Transverse colon (tissue), 4 donors: Measurements from ENCODE around the gene CYP4F22. TPM values are rescaled to one million over a fixed set of nuclear protein-coding genes. Genes with fewer than 3 reads are reported as not detected.

Source experiments
- DNase-seq: peaks from one replicate; pipeline ENCODE4 v3.0.0-alpha.2; 2019
- H3K27ac ChIP-seq, 4 donors: fragments of 200-600 bp; sonication (generic); 2 replicates each; pipeline ENCODE4 v1.5.1; 2016 to 2018; ENCODE audit warnings: inconsistent platforms in 4 of 4
- H3K27me3 ChIP-seq: fragments of 200-600 bp; sonication (generic); 2 replicates; pipeline ENCODE4 v1.5.1; 2017; ENCODE audit warnings: inconsistent platforms
- H3K36me3 ChIP-seq, 4 donors: fragments of 200-600 bp; sonication (generic); 2 replicates each; pipeline ENCODE4 v1.5.1; 2017 to 2019; ENCODE audit warnings: inconsistent platforms in 4 of 4
- H3K4me1 ChIP-seq, 4 donors: fragments of 200-600 bp; sonication (generic); 2 replicates each; pipeline ENCODE4 v1.5.1; 2017 to 2020; ENCODE audit warnings: inconsistent platforms in 4 of 4
- H3K4me3 ChIP-seq, 4 donors: fragments of 200-600 bp; sonication (generic); 1 replicate in 1 of 4; 2 replicates in 3 of 4; pipeline versions ENCODE4 v1.5.1 to v1.6.1; 2017 to 2019; ENCODE audit warnings: inconsistent platforms in 4 of 4
- H3K9me3 ChIP-seq, 2 donors: fragments of 200-600 bp; sonication (generic); 2 replicates each; pipeline ENCODE4 v1.5.1; 2017 to 2019; ENCODE audit warnings: inconsistent platforms in 2 of 2
- EP300 ChIP-seq: sonication (generic); formaldehyde crosslinking; IDR thresholded peaks from one replicate; pipeline ENCODE4 v1.6.1; 2017; ENCODE audit warnings: antibody characterized with exemption, low read depth
- POLR2A ChIP-seq: fragments of 450-650 bp; IDR thresholded peaks from one replicate; pipeline ENCODE4 v1.6.1; 2016; ENCODE audit warnings: antibody characterized with exemption, mild to moderate bottlenecking, moderate library complexity
- POLR2AphosphoS5 ChIP-seq, 3 donors: sonication (generic); formaldehyde crosslinking; IDR thresholded peaks; one replicate each; pipeline ENCODE4 v1.6.1; 2016; ENCODE audit warnings: antibody characterized with exemption in 3 of 3
- WGBS, 2 donors: methylation state at CpG; one replicate each; pipeline ENCODE4 v1.1.5; 2018; ENCODE audit warnings: low coverage in 1 of 2; 5-methylcytosine and 5-hydroxymethylcytosine counted together
- in situ Hi-C, 4 donors: fragments of 200-750 bp; cut with MboI; loops; one replicate each; pipeline versions ENCODE4 v1.15.0 to v1.15.1; 2017; ENCODE audit warnings: low sequenced_read_pairs in 3 of 4, low pct_ligation_motif_present in 1 of 4, low pct_unique_long_range_greater_than_20kb in 1 of 4
- intact Hi-C: fragments of 100-400 bp; cut with DNase I; formaldehyde crosslinking; loops from one replicate; pipeline ENCODE4 v1.15.1; 2023; ENCODE audit warnings: low total_unique reads
- total RNA-seq, 4 donors: library from RNA; depleted of rRNA; stranded (reverse); fragments of >200 nt; gene quantifications; one replicate each; pipeline ENCODE4 v1.1.0, GENCODE V29; 2016
- TF ChIP-seq, protein P1 (sequence below), 5 experiments: fragments of 200-600 bp in 3 of 5; fragments of 450-650 bp in 2 of 5; sonication (generic) in 3 of 5; IDR thresholded peaks; 1 replicate in 2 of 5; 2 replicates in 3 of 5; pipeline ENCODE4 v1.5.1; 2016 to 2017; ENCODE audit warnings: antibody characterized with exemption in 5 of 5, inconsistent platforms in 3 of 5, mild to moderate bottlenecking in 2 of 5, moderate library complexity in 1 of 5

Gene CYP4F22
- total RNA-seq, 4 donors from 2014 or later, result not detected

DNA sequence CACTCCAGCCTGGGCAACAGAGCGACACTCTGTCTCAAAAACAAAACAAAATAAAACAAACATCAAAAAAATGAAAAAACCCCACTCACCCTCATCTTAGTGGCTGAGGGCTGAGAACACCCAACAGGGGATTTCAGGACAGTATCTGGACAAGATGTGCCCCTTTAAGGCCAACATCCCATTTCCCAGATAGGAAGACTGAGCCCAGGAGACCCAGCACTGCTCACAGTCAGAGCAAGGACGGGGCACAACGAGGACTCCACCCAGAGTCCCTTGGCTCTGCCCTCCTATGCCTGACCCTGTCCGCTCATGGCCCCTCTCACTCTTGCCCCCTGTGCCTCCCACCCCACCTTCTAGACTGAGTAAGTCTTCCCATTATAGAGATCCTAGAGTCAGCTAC is 53.8 kb downstream of the CYP4F22 start:
- no peak overlapping the region for H3K27ac ChIP-seq
- WGBS, 2 donors, result 81 to 88% methylated on average over 1 to 4 of the region's 4 CpGs
- no peak for DNase-seq
- no peak overlapping the region for H3K4me3 ChIP-seq
- peaks cover 0 to 9% (median 0%) of the 10 kb centered on the region in 4 donors for H3K4me1 ChIP-seq
- intact Hi-C loops (loop anchor here (5.0 kb wide), 1 partner anchor 475 kb away; no protein-coding TSS in a partner anchor), in situ Hi-C loops (no loop called here)
- H3K27me3 ChIP-seq, result no peaks in the 10 kb centered on the region
- H3K9me3 ChIP-seq, result no peaks in the 10 kb centered on the region
- TF ChIP-seq POLR2A, result no peak
- TF ChIP-seq, protein P1, sequence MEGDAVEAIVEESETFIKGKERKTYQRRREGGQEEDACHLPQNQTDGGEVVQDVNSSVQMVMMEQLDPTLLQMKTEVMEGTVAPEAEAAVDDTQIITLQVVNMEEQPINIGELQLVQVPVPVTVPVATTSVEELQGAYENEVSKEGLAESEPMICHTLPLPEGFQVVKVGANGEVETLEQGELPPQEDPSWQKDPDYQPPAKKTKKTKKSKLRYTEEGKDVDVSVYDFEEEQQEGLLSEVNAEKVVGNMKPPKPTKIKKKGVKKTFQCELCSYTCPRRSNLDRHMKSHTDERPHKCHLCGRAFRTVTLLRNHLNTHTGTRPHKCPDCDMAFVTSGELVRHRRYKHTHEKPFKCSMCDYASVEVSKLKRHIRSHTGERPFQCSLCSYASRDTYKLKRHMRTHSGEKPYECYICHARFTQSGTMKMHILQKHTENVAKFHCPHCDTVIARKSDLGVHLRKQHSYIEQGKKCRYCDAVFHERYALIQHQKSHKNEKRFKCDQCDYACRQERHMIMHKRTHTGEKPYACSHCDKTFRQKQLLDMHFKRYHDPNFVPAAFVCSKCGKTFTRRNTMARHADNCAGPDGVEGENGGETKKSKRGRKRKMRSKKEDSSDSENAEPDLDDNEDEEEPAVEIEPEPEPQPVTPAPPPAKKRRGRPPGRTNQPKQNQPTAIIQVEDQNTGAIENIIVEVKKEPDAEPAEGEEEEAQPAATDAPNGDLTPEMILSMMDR (IDR thresholded peaks at IDR 0.05), result no peak
- no peak for TF ChIP-seq EP300
- no peak for TF ChIP-seq POLR2AphosphoS5 (IDR thresholded peaks at IDR 0.05)
- H3K36me3 ChIP-seq, result no peaks in the 10 kb centered on the region

DNA sequence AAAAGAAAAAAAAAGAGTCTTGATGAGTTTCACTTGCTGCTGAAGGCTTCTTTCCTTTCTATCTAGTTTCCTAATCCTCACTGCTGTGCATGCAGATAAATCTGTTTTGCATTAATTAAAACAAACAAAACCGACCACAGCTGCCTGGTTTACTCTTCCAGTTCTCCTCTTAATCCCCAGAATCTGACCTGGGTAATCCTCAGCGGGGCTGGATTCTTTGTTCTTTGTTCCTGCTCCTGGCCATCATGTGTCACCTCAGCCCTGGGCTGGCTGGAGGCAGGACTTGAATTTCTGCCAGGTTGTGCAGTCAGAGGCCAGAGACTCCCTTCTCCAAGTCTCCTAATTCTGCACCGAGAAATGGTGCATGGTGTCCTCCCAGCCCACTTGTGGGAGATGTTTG is 54.5 kb downstream of the CYP4F22 start:
- in situ Hi-C loops (no loop called here), intact Hi-C loops (loop anchor here (5.0 kb wide), 1 partner anchor 476 kb away; no protein-coding TSS in a partner anchor)
- TF ChIP-seq, protein P1 (IDR thresholded peaks at IDR 0.05), result no peak
- TF ChIP-seq POLR2A (no peak), EP300 (no peak), POLR2AphosphoS5 (IDR thresholded peaks at IDR 0.05) (no peak)
- no peak for DNase-seq
- Histone ChIP-seq H3K9me3 (no peaks in the 10 kb centered on the region), H3K27ac (no peak overlapping the region), H3K4me3 (no peak overlapping the region), H3K4me1 (peaks cover 0 to 9% (median 0%) of the 10 kb centered on the region in 4 donors), H3K27me3 (no peaks in the 10 kb centered on the region), H3K36me3 (no peaks in the 10 kb centered on the region)
- 0 to 20% methylated on average over 1 to 3 of the region's 3 CpGs for WGBS, 2 donors

DNA sequence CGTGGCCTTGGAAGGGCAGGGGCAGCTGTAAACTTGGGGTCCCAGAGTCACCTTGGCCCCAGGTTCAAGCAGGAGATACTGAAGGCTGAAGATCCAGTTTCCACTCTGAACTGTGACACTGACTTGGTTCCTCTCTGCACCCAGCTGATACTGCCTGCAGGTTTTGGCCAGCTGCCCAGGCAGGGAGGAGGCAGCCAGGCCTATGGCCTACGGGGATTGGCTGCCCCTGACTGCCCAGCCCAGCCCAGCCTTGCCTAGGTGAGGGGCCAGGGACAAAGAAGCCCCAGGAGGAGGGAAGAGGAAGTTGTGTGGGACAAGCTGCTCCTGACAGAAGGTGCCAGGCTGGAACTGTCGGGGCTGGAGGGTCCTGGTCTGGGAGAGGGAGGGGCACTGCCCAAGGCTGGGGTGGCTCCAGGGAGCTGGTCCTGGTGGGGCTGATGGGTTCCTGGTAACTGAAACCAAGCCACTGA is 55.0 kb downstream of the CYP4F22 start:
- peak; percentile 54 for DNase-seq
- TF ChIP-seq POLR2AphosphoS5 (IDR thresholded peaks at IDR 0.05) (no peak), POLR2A (no peak), EP300 (no peak)
- TF ChIP-seq, protein P1 (IDR thresholded peaks at IDR 0.05), result no peak
- Histone ChIP-seq H3K9me3 (no peaks in the 10 kb centered on the region), H3K4me3 (no peak overlapping the region), H3K36me3 (no peaks in the 10 kb centered on the region), H3K4me1 (peaks cover 0 to 9% (median 0%) of the 10 kb centered on the region in 4 donors), H3K27me3 (no peaks in the 10 kb centered on the region), H3K27ac (no peak overlapping the region)
- WGBS, 2 donors, result 9% methylated on average over 3 of the region's 3 CpGs; no CpG with 5 or more reads in 1 of the 2 donors
- intact Hi-C loops, result loop anchor here (5.0 kb wide), 1 partner anchor 476 kb away; no protein-coding TSS in a partner anchor
- in situ Hi-C loops, result no loop called here

DNA sequence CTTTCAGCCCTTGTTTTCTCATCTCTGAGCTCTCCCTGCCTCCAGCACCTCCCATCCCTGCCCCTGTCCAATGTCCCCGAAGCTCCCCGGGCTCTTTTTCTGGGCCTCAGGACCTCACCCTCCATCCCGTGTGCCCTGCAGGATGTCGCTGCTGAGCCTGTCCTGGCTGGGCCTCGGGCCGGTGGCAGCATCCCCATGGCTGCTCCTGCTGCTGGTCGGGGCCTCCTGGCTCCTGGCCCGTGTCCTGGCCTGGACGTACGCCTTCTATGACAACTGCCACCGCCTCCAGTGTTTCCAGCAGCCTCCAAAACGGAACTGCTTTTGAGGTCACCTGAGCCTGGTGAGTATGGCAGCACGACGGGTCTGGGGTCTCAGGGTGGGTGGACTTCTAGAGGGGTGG is 55.6 kb downstream of the CYP4F22 start:
- Histone ChIP-seq H3K27me3 (no peaks in the 10 kb centered on the region), H3K4me1 (peaks cover 0 to 9% (median 0%) of the 10 kb centered on the region in 4 donors), H3K9me3 (no peaks in the 10 kb centered on the region), H3K4me3 (no peak overlapping the region), H3K36me3 (no peaks in the 10 kb centered on the region), H3K27ac (no peak overlapping the region)
- TF ChIP-seq, protein P1 (IDR thresholded peaks at IDR 0.05), result no peak
- TF ChIP-seq POLR2A (no peak), POLR2AphosphoS5 (IDR thresholded peaks at IDR 0.05) (no peak), EP300 (no peak)
- in situ Hi-C loops (no loop called here), intact Hi-C loops (loop anchor here (5.0 kb wide), 1 partner anchor 477 kb away; no protein-coding TSS in a partner anchor)
- 68% methylated on average over 14 of the region's 14 CpGs; no CpG with 5 or more reads in 1 of the 2 donors for WGBS, 2 donors
- DNase-seq, result no peak
